Stimulated activated CD8-positive, alpha-beta memory T cell treated with anti-CD3 and anti-CD28 coated beads, Interleukin-12 subunit alpha, Interleukin-12 subunit beta, amount 100 ng/mL, for 1 hour (primary cell): ENCODE results near the gene NOS1AP.
"Not testable (repeated sequence)": the region's sequence is repeated elsewhere in the genome, so short reads cannot be mapped to it uniquely, and the experiment has no call there.

ENCODE experiments used
- DNase-seq: peaks from one replicate; pipeline ENCODE4 v3.0.0-alpha.2; 2020; ENCODE audit warnings: low read depth

Gene NOS1AP

GRCh38 chr1:162195567-162195966 is 126.1 kb downstream of the NOS1AP start:
- DNase-seq, result no peak

DNA sequence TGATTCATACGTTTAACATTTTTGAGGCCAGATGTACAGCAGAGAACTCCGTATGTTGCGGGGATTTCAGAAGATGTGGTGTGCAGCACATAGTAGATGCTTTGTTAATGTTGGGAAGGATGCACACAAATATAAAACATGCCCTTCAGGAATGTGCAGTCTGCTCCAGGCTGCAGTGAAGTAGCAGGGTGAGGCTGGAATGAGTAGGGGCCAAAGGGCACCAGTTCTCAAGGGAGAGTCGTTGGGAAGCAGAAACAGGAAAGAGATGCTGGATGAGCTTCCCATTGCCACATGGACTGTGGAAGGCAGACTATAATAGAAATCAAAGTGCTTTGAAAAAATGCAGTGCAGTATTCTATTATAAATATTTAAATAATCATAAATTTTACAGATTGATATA is 126.9 kb downstream of the NOS1AP start:
- no peak for DNase-seq

DNA sequence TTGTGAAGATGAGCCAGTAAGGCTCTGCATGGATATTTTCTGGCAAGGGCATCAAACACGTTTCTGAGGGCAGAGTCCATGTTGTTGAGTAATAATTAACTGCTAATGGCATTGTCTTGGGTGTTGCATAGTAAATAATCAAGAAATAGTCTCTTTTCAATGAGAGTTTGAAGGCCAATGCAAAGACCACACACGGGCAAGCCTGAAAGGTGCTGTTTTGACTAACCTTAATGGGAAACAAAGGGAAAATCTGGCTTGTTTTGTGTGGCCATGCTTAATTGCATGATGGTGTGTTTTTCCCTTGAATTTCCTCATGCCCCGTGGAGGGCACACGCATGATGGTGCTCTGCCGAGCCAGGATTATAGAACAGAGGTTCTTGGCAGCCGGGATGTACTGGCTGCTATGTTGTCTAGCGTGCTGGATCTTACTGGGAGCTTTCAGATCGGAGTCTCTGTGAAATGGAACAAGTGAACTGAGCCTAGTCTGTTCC is 127.6 kb downstream of the NOS1AP start:
- no peak for DNase-seq

DNA sequence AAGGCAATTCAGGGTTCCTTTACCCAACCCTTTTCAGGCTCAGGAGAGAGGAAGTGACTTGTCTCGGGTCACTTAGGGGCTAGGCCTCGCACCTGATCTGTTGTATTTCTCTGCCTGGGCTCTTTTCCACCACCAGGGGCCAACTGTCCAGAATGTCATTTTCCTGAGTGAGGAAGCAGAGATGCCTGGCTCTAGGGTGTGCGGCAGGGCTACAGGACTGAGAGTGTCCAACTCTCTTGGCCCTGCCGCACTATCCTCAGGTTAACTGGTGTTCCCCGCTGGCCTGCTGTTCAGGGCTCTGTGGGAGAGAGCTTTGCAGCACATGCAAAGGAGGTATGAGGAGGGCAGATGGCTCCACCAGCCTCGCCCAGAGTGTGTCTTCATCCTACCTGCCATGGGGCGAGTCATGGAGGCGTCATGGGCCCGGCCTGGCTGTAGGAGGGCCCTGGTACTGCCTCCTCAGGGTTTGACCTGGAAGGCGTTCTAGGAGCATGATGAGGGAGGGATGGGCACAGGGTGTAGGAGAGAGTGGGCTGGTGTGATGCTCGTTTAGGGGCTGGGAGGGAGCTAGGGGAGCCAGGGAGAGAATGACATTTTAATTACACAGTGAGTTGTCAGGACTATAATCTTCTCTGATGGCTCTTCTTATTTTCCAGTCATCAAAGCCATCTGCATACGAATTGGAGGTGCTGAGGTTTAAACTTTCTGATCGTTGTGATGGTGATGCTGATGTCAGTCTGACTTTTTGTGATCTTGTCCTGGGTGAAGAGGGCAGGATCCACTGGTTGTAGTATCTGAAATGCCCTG is 128.3 kb downstream of the NOS1AP start:
- DNase-seq, result no peak

- DNase-seq, result no peak
Observed at GRCh38 chr1:162200096-162200847, 130.8 kb downstream of the NOS1AP start.

- not testable (repeated sequence) for DNase-seq
Observed at GRCh38 chr1:162201062-162201461, 131.6 kb downstream of the NOS1AP start.

- DNase-seq, result no peak
Observed at GRCh38 chr1:162204129-162204822, 134.8 kb downstream of the NOS1AP start.

DNA sequence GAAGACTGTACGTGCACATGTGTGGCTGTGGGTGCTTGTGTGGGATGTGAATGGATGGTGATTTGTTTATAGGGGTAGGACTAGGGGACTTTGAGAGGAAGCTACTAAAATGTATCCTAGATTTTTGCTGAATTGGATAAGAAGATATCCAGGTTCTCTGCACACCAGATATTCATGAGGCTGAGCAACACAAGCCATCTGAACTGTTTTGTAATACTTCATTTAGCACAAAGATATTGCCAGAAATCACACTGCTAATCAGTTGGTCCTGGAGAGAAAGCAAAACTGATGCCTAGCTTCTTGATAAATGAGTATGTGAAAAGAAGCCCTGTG is 135.3 kb downstream of the NOS1AP start:
- DNase-seq, result no peak

- DNase-seq, result no peak
Observed at GRCh38 chr1:162206300-162206699, 136.8 kb downstream of the NOS1AP start.

GRCh38 chr1:162206749-162207635 is 137.5 kb downstream of the NOS1AP start:
- no peak for DNase-seq

DNA sequence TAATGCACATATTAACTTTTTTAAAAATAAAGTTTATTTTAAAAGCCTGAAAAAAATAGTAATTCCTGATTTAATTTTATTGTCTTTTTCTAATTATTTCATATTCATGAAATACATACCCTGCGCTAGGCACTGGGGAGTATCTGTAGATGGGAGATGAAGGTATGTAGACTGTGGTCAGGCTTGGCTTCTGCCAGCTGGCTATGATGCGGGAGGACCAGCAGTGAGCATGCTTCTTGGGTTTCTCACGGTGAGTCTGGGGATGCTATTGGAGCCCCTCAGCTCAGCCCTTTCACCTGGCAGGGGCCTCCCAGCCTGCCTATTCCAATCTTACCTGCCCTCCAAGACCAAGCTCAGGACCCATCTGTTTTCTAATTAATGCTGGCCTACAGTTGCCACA is 138.4 kb downstream of the NOS1AP start:
- DNase-seq, result no peak

- no peak for DNase-seq
Observed at GRCh38 chr1:162210196-162210595, 140.7 kb downstream of the NOS1AP start.

- no peak for DNase-seq
Observed at GRCh38 chr1:162212713-162213112, 143.2 kb downstream of the NOS1AP start.

DNA sequence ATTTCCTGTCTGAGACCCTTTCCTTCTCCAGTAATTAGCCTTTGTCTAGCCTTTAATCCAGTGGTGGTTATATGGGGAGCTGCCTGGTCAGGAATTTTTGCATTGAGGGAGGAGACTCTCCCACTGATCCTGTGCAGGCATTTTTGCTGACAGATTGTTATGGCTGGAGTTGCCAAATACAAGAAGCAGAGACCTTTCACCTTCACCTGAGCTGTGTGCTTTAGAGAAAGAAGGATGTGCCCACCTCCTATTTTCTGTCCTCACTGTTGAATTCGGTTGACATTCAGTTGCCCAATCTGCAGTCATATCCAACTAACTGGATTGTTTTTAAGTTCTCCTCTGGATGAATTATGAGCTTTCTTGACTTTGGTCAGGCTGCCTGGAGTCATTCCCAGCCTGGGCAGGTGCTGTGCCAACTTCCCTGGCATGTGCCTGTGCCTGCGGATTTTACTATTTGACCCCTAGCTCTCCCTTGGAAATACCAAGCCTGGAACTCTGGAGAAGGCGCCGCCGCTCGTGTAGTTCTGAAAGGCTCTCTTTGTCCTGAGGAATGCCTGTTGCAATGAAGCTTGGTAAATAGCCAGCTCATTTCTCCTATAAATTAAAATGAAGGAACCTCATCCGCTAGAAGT is 143.9 kb downstream of the NOS1AP start:
- no peak for DNase-seq

DNA sequence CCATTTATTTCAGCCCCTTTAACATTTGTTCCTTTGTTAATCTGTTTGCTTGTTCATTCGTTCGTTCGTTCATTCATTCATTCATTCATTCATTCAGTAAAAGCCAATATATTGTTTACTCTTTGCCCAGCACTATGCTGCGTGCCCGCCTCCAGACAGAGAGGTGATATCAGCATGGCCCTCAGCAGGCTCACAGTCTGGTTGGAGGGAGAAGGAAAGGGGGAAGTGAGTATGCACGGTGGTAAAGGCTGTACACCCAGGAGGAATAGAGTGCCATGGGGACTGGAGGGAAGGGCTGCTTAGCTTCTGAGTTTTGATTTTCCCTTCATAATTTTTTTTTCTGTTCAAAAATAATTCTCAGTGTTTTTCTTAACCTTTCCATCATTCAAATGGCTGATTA is 144.7 kb downstream of the NOS1AP start:
- no peak for DNase-seq

DNA sequence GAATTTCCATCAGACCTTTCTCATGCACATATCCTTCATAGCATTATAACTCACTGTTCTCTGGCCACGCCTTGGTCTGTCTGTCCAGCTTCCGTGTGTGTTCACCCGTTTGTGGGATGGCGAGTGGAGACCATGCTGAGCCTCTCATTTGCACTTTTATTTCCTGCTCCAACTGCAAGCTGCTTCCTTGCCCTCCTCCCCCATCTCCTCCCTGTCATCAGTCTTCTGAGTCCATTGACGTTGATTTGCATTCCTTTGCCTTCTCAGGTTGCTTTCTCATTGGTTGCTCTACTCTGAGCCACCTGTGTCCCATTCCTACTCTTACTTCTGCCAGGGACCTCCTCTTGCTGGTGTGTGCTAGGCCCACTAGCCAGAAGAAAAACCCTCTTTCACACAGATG is 146.4 kb downstream of the NOS1AP start:
- DNase-seq, result no peak

- no peak for DNase-seq
Observed at GRCh38 chr1:162216604-162217003, 147.1 kb downstream of the NOS1AP start.

DNA sequence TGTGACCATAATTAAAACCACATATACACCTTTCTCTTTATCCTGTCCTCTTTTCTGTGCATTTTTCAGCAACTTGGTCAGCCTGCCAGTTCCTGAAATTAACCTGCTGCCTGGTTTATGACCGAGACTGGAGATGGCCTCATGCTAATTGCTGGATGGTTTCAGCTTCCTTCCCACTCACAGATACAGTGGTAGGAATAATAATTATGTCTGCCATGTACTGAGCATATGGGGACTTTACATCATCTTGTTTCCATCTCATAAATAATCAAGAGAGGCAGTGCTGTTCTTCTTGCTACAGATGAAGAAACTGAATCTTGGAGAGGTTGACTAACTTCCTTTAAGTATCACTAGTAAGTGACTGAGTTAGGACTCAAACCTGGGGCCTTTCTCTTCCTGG is 148.2 kb downstream of the NOS1AP start:
- DNase-seq, result no peak

DNA sequence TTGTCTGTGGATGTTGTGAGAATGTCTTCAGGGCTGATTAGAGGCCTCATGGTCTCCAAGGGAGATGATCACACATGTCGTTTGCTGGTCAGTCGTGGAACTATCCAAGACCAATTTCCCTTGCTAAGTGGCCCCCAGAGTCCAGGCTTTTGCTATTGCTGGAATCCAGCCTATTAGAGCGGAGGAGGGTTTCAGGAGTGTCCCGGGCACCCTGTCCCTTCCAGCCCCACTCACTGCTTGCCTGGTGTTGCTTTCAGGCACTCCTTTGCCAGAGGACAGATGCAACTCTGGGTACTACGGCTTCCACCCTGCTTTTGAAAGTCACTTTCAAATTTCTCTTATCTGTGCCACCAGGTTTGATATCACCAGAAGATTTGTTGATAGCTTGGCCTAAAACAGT is 149.1 kb downstream of the NOS1AP start:
- no peak for DNase-seq

DNA sequence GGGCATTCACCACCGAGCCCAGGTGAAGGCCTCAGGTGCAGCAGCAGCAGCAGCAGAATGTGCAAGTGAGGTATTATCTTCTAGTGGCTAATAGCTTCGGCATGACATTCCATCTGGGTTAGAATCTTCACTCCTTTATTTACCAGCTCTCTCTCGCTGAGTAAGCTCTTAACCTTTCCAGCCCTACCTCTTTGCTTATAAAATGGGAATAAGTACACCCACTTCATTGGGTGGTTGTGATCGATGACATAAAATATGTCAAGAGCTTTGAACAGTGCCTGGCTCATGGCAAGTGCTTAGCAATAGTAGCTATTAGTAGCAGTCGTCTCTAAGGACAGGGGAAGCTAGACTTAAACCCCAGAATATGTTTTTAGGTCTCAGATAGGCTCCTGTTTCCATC is 149.5 kb downstream of the NOS1AP start:
- no peak for DNase-seq

DNA sequence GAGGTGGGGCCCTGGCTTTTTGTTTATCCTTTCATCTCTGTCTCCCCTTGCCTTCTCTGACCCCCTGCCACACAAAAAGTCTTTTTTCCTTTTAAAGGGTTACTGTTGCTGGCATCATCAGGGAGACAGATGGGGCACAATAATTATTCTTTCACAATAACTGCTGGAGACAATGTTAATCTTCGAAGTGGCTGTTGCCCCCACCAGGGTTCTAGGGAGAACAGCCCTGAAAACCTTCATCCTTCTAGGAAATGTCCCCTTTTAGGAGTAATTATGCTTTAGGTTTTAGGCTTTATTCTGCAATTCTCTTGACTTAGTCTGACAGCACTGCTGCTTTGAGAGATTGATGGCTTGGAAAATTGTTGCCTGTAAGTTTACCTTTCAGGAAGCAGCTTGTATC is 150.0 kb downstream of the NOS1AP start:
- DNase-seq, result no peak
